Measurements from ENCODE around the gene PSMB1. TPM values are rescaled to one million over a fixed set of nuclear protein-coding genes. Genes with fewer than 3 reads are reported as not detected.

Gene PSMB1
- total and polyA plus RNA-seq, 2 experiments from 2014 or later: 357 to 576 TPM

GRCh38 chr6:170542031-170542719 lies 10.9 kb downstream of the PSMB1 start:
- no peak overlapping the region for H3K27ac Mint-ChIP-seq
- H3K4me1 Mint-ChIP-seq: no peaks in the 10 kb centered on the region
- H3K4me3 Mint-ChIP-seq: no peak overlapping the region
- Histone ChIP-seq H3F3A (replicated peaks; ENCODE audit: low read depth) (no peaks in the 10 kb centered on the region; the same call in 1 of the 2 replicates), H3K4me2 (no peak overlapping the region), H3K79me2 (replicated peaks; ENCODE audit: insufficient read depth) (peaks cover 78% of the 10 kb centered on the region), H3K4me3 (no peak overlapping the region), H3K4me1 (ENCODE audit: insufficient read depth) (no peaks in the 10 kb centered on the region), H2AFZ (no peak overlapping the region), H3K27me3 (ENCODE audit: insufficient read depth) (no peaks in the 10 kb centered on the region), H4K20me1 (replicated peaks; ENCODE audit: insufficient read depth) (peaks cover 18% of the 10 kb centered on the region), H3K9me2 (ENCODE audit: insufficient read depth) (no peaks in the 10 kb centered on the region), H3K36me3 (ENCODE audit: insufficient read depth) (peaks cover 59% of the 10 kb centered on the region), H3K27ac (ENCODE audit: low read depth) (no peak overlapping the region)
- no peak for TF ChIP-seq REST (IDR thresholded peaks at IDR 0.05; ENCODE audit: unreplicated experiment)
- TF ChIP-seq ETS1 (IDR thresholded peaks at IDR 0.05): no peak
- no peak for DNase-seq (ENCODE audit: low spot score)
- no peaks in the 10 kb centered on the region for H3K9me3 Mint-ChIP-seq
- ATAC-seq: no peak
- H3K36me3 Mint-ChIP-seq (ENCODE audit: low read depth): peaks cover 90% of the 10 kb centered on the region
- H3K27me3 Mint-ChIP-seq (ENCODE audit: insufficient read depth, low read depth, poor library complexity): no peaks in the 10 kb centered on the region

DNA sequence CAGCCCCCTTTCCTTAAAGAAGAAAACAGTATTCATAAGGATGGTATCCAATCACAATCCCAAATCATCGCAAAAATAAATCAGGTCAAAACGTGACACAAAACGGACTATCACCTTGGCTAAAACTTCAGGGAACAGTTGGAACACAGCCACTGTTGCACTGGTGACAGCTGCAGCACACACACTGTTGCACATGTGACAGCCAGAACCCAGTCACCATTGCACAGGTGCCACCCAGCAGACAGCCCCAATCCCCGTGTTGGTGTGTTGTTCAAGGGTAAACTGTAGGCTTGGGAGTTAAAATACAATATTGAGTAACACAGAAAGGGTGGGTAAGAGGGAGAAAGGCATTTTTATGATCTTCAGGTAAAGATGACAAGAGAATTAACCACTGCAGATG lies 15.8 kb downstream of the PSMB1 start:
- H3K36me3 ChIP-seq (ENCODE audit: insufficient read depth): peaks cover 40% of the 10 kb centered on the region; the same call in 1 of the 2 replicates
- no peak overlapping the region for H3K4me2 ChIP-seq
- DNase-seq (ENCODE audit: low spot score): no peak
- peaks cover 12% of the 10 kb centered on the region; the same call in 1 of the 2 replicates for H4K20me1 ChIP-seq (replicated peaks; ENCODE audit: insufficient read depth)
- peaks cover 39% of the 10 kb centered on the region for H3K79me2 ChIP-seq (replicated peaks; ENCODE audit: insufficient read depth)
- Mint-ChIP-seq H3K4me1 (no peaks in the 10 kb centered on the region), H3K27ac (no peak overlapping the region), H3K9me3 (no peaks in the 10 kb centered on the region), H3K27me3 (ENCODE audit: insufficient read depth, low read depth, poor library complexity) (no peaks in the 10 kb centered on the region), H3K36me3 (ENCODE audit: low read depth) (peaks cover 84% of the 10 kb centered on the region), H3K4me3 (no peak overlapping the region)
- no peak overlapping the region for H3K4me3 ChIP-seq
- no peak overlapping the region for H2AFZ ChIP-seq
- H3K4me1 ChIP-seq (ENCODE audit: insufficient read depth): no peaks in the 10 kb centered on the region
- no peaks in the 10 kb centered on the region for H3K9me2 ChIP-seq (ENCODE audit: insufficient read depth)
- no peaks in the 10 kb centered on the region for H3F3A ChIP-seq (replicated peaks; ENCODE audit: low read depth)
- no peak overlapping the region for H3K27ac ChIP-seq (ENCODE audit: low read depth)
- ATAC-seq: no peak
- H3K27me3 ChIP-seq (ENCODE audit: insufficient read depth): no peaks in the 10 kb centered on the region
- TF ChIP-seq STAT1 (IDR thresholded peaks at IDR 0.05; ENCODE audit: unreplicated experiment) (no peak), ZNF462 (CRISPR knock-in tag; IDR thresholded peaks at IDR 0.05) (no peak), NANOG (IDR thresholded peaks at IDR 0.05; ENCODE audit: borderline replicate concordance) (no peak), ETS1 (IDR thresholded peaks at IDR 0.05) (no peak), ZNF114 (CRISPR knock-in tag; IDR thresholded peaks at IDR 0.05) (no peak), CREB1 (CRISPR knock-in tag; IDR thresholded peaks at IDR 0.05; ENCODE audit: low read depth) (no peak)
